ENCODE measurements around the gene C3AR1.
"Not testable (repeated sequence)": the region's sequence is repeated elsewhere in the genome, so short reads cannot be mapped to it uniquely, and the experiment has no call there.

C3AR1 gene

DNA sequence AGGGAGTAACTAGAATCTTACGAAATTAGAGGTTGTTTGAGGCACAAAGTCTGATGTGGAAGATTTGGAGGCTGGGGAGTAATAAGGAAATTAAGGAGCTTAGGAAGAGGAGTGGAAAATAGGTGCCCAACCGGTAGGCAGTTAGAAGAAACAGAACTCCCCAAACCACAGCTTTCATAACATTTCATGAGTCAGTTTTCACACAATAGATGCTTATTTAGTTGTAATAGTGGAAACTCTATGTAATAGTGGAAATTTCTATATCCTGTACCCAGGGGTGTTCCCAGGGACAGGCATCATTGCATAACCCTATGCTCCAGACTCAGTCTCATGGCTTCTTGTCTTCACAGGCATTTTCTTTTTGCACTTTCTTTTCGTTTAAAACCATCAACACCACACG is 8.3 kb downstream of the C3AR1 start:
- no peak for DNase-seq (ENCODE audit: low read depth in 1 of 2, low spot score in 1 of 2)

DNA sequence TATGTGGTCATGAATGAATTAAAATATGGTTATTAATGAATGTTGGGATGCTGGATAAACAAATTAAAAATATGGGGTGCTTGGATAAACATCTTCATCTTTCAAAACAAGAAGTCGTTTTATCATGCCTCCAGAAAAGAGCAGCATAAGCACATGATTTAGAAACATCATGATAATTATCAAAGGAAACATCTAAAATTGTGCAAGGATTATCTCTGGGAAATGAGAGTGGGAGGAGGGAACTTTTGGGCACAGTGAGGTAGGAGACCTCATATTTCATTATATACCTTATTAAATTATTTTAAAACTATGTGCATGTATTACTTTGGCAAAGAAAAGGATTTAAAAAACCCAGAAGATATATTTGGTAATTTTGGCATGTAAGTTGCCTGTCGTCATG is 8.9 kb downstream of the C3AR1 start:
- no peak for DNase-seq (ENCODE audit: low read depth in 1 of 2, low spot score in 1 of 2)

DNA sequence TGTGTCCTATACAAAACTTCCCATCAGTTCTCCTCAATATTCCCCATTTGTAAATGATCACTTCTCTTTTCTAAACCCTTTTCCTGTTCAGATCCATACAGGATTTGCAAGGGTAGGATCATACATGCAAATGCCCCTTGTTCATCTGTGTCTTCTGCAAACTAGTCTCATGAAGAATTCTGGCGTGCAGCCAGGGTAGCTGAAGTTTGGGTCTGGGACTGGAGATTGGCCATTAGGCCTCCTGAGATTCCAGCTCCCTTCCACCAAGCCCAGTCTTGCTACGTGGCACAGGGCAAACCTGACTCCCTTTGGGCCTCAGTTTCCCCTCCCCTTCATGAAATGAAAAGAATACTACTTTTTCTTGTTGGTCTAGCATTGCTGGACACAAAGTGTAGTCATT is 11.3 kb downstream of the C3AR1 start:
- no peak for DNase-seq (ENCODE audit: low read depth in 1 of 2, low spot score in 1 of 2)

DNA sequence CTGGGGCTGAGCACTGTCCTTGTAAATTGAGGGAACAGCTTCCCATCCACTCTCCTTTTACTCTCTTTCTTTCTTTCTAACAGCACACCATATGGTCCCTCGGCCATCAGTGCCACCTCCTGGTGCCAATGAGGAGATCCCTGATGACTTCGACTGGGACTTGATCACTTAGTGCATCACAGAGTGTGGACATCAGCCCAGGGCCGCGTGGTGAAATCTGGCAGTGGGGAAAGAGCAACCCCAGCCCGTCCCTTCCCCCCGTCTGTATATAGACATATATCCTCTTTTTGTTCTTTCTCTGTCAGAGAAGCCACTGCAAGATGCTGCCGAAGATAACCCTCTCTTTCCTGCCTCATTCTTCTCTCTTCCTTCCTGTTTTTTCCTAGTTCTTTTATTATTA is 13.5 kb downstream of the C3AR1 start:
- no peak for DNase-seq (ENCODE audit: low read depth in 1 of 2, low spot score in 1 of 2)

DNA sequence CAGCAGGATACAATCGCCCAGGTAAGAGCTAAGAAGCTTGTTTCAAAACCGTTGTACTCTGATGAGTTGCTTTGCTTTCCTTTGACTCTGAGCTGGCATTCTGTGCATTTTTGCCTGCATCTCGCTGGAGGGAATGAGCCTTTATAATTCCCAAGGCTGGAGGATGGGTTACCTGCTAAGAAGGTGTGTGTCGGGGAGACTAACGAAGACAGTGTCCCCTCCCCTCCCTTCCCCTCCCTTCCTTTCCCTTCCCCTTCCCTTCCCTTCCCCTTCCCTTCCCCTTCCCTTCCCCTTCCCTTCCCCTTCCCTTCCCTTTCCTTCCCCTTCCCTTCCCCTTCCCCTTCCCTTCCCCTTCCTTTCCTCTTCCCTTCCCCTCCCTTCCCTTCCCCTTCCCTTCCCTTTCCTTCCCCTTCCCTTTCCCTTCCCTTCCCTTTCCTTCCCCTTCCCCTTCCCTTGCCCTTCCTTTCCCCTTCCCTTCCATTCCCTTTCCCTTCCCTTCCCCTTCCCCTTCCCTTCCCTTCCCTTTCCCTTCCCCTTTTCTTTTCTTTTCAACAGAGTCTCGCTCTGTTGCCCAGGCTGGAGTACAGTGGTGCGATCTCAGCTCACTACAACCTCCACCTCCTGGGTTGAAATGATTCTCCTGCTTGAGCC is 15.4 kb downstream of the C3AR1 start:
- DNase-seq (ENCODE audit: low read depth in 1 of 2, low spot score in 1 of 2) = no peak

DNA sequence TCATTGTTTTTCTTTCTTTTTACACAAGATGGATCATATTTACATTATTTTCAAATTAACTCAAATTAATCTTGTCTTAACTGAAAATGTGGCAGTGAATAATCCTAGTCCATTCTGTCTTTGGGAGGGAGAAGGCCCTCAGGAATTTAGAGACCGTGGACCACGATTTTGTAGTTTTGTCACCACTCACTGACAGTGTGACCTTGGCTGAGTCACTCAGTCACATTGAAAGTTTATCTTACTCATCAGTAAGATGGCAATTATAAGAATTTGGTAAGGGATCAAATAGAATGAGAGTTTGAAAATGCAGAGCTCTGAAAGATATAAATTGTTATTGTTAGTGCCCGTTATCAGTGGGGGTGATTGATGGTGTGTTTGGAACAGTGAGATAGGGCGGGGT is 17.3 kb downstream of the C3AR1 start:
- no peak for DNase-seq (ENCODE audit: low read depth in 1 of 2, low spot score in 1 of 2)

DNA sequence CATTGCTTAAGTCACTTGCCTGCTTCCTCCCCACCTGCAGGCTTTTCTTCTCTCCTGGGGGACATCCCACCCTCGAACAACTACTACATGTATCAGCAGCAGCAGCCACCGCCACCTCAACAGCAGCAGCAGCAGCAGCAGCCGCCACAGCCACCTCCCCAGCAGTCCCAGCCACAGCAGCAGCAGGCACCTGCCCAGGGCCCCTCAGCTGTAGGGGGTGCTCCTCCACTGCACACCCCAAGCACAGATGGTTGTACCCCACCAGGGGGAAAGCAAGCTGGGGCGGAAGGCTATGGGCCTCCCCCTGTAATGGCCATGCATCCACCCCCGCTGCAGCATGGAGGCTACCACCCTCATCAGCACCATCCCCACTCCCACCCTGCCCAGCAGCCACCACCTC is 18.3 kb downstream of the C3AR1 start:
- DNase-seq (ENCODE audit: low read depth in 1 of 2, low spot score in 1 of 2) = no peak

DNA sequence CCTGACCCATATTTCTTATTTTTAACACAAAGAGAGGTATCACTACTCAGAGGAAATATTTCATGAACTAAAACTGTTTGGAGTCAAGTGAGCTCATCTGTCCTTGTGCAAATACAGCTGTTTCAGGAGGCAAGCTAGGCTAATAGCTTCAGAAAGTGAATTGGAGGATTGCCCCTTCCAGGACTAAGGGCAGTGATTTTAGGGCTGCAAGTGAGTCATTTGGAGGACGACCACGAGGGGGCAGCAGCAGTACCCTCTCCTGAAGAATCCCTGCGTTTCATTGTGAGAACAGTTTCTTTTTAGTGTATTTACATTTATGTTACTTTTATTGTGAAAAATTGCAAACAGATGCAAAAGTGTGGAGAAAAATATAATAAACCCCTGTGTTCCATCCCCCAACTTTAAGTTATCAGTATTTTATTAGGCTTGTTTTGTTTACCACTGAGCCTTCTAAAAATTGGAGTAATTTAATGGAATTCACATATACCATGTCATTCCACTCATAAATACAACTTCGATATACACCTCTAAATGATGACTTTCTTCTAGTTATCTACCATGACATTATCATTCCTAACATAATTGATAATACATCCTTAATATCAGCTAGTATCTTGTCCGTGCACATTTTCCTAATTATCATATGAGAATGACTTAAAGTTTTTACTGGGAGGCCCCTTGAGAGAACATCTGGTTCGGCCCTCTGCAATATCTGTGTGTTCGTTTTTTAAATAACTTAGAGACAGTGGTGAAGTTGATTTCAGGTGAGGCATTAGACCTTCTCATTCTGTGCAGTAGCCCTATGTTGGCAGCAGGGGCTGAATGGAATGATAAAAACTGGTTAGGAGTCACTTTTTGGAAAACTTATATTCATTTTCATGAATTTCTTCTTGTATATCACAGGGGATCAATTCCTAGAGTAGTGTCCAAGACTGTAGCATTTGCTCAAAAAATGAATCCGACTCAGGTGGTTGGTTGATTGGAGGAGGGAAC is 19.9 kb downstream of the C3AR1 start:
- DNase-seq (ENCODE audit: low read depth in 1 of 2, low spot score in 1 of 2) = peak; percentile 66 to 72

DNA sequence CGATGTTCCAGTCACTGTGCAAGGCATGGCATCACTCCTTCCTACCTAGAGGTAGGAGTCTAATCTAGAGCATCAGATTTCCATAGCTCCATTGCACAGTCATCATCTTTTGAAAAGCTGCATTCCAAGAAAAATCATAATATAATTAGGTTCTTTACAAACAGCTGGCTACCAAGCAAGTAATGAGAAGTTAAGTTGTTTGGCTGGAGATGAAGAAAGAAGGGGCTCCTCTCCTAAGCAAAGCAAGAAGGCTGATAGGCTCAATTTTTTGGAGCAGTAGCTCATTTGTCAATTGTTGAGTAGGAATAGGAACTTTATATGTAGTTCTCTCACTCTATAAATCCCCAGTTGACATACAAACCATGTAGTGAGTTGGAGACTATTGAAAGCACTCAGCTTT is 25.4 kb downstream of the C3AR1 start:
- no peak for DNase-seq (ENCODE audit: low read depth in 1 of 2, low spot score in 1 of 2)

DNA sequence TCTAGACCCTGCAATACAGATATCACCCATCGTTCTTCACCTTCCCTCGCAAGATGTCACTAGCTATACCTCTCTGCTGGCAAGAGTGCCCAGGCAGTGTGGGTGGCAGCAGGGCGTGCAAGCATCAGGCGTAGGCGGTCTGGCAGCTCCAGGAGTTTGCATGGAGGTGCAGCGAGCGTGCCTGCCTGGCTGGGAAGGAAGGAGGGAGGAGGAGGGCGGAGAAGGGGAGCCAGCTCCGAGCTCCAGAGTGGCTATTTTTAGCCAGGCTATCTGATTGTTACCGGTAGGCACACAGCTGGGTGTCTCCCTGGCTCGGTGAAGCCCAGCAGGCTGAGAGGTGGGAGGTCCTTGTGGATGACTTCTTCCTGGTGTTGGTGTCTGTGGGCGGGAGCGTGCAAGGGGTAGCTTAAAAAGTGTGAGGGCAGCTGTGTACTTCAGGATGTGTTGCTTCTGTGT is 27.5 kb downstream of the C3AR1 start:
- no peak for DNase-seq (ENCODE audit: low read depth in 1 of 2, low spot score in 1 of 2)

DNA sequence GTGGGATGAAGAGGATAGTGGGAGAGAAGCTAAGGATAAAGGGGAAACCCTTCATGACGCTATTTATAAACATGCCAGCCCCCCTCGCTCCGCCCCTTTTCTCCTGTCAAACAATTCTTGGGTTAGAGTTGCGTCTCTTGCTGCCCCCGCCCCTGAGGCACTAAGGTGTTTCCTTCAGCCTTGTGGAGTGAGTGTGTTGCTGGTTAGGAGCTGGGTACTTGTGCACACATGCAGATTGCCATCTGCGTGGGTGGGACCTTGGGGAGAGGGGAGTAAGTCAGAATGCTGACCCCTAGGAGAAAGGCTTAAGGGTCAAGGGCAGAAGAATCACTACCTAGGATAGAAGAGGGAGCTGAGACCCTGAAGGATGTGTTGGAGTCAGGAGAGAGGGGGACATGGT is 28.2 kb downstream of the C3AR1 start:
- DNase-seq (ENCODE audit: low read depth in 1 of 2, low spot score in 1 of 2) = no peak

DNA sequence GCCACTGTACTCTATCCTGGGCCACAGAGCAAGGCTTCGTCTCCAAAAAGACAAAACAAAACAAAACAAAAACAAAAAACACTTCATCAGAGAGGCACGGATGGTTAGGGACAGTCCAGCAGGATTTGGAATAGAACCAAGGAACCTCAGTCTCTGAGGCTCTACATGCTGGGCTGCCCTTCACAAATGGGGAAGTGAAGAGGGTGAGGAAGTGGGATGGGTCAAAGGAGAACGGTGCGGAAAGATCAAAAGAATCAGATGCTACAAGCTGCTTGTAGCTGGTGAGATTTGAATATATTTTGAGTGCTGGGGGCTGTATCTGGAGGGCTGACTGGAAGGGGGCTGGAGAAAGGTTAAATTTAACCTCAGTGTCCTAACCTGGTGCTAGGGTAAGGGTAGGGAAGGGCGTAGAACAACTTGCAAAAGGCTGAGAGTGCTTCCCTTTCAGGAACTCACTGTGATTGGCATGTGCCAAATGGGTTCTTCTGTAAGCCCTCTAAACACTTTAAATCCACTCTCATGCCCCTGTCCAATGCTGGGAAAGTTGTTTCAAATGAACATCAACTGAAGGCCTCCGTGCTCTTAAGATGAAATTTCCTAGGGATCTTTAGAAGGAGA is 29.0 kb downstream of the C3AR1 start:
- DNase-seq (ENCODE audit: low read depth in 1 of 2, low spot score in 1 of 2) = no peak

DNA sequence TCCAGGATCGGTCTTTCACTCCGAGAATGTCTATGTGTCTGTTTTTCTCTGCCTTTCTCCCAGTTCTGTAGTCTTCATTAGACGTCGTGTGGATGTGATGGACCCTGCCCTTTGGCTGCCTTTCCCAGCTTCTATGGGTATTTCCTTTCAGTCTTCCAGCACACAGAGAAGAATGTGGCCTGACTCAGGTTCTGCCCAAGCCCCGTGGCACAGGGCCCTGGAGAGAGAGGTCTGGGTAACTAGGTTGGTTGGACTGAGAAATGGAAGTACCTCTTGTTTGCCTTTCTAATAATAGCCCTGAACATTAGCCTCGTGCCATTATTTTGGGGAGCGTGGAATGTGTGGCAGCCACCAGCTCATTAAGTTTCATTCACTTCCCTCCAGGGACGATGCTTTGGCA is 29.8 kb downstream of the C3AR1 start:
- DNase-seq (ENCODE audit: low read depth in 1 of 2, low spot score in 1 of 2) = no peak

DNA sequence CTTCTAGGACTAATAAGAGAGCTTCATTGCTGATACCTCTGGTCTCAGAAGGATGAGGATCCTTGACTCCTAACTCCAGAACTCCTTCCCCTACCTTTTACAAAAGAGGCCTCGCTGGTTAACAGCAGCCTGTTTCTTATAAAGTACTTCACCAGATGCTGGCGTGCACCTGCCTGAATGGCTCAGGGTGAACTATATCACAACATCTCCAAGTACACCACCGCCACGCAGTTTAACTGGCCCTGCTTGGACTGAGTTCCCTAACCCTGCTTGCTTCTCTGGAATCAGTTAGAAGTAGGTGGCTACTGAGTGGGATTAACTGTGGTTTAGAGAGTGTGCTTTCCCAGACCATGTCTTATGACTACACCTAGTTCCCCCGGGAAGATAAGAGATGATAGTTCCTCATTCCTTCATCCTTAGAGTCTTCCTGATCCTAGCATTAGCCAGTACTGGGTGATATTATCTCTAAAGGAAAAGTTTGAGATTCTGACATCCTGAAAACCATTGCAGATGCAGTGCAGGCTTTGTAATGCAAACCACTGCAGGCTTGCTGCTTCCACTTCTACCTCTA is 30.6 kb downstream of the C3AR1 start:
- no peak for DNase-seq (ENCODE audit: low read depth in 1 of 2, low spot score in 1 of 2)

DNA sequence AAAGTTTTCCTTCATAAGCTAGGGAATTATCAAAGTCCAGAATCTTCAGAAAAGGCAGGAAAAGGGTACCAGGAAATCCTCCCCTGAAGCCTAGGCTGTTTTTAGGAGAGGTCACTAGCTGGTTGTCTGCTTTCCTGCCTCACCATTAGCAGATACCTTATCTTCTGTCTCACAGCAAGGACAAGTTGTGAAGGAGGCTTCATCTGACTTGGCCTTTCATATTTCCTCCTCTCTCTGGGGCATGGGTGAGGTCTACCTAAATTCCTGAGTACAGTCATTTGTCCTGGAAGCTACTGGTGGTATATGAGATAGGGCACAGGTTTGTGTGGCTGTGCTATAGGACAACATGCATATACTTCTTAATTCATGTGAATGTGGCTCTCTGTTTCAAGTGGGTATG is 31.4 kb downstream of the C3AR1 start:
- no peak for DNase-seq (ENCODE audit: low read depth in 1 of 2, low spot score in 1 of 2)

DNA sequence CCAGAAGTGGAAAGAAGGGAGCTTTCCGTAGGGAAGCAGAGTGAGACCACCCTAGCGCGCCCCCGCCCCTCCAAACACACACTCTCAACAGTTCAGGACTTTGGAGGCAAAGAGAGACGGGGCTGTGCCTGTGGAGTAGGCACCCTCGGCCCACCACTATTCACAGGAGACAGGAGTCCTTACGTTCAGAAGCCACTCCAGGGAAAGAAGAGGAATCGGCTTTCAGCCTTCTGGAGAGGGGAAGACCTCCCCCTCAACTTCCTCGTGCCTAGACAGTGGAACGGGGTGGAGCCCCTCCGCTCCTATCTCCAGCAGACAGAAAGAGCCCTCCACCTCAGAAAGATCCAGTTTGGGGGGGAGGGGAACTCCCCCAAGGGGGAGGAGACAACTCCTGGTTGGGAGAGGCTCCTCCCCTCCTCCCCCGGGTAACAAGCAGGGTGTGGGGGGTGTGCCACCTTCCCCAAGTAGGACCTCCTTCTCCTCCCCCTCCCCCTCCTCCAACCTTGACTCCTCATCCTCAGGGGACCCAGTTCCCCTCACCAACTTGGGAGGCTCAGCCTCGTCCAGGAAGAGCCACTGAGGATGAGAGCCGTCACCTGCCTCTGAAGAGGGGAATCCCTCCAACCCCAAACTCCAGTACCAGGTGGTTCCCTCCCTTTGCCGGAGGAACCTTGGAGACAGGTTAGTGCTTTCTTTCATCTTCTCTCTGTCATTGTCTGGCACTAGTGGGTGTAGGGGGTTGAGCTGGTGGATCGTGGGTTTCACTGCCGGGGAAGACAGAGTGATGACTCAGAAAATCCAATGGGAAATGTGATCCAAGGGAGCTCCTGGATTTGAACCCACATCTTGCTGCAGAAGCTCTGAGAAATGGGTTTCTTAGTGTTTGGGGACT is 32.8 kb downstream of the C3AR1 start:
- DNase-seq (ENCODE audit: low read depth in 1 of 2, low spot score in 1 of 2) = no peak

DNA sequence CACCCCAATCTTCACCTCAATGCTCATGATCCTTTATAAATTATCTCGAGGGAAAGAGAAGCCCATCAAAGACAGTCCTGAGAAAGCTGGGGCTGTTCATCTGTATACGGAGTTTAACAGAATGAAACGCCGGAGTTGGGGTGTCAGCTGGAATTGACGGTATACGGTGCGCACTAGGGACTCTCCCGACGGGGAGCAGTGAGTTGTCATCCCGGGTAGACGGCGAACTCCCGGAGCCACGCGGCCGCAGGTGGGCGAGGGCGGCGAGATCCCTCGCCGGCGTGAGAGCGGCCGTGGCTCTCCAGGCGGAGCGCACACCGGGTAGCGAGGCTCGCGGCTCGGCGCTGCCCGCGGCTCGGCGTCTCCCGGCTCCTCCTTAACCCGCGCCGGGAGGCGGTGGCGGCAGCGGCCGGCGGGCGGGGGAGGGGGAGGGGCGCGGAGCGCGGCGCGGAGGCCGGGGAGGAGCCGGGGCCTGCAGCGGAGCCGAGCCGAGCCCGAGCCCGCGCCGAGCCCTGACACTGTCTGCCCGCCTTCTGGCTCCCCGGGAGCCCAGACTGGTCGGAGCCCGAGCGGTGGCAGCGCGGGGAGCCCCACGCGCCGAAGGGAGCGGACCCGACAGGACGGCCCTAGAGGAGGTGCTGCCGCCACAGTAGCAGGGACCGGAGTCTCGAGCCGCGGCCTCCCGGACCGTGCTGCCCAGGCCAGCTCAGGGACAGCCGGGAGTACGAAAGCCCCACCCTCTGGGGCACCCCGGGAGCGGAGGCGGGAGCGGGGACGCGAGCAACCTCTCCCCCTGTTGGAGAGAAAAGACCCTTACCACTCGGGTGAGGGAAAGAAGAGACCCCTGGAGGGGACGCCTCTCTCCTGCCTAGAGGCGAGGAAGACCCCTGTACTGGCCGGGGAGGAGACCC is 33.7 kb downstream of the C3AR1 start, which contains the start of gene FOXJ2:
FOXJ2 (plus strand) TSS at position 475 of the 911 bp plus-strand sequence. CDS start 7,117 bp downstream, outside the sequence.
- peak; percentile 78 to 81 for DNase-seq (ENCODE audit: low read depth in 1 of 2, low spot score in 1 of 2)

DNA sequence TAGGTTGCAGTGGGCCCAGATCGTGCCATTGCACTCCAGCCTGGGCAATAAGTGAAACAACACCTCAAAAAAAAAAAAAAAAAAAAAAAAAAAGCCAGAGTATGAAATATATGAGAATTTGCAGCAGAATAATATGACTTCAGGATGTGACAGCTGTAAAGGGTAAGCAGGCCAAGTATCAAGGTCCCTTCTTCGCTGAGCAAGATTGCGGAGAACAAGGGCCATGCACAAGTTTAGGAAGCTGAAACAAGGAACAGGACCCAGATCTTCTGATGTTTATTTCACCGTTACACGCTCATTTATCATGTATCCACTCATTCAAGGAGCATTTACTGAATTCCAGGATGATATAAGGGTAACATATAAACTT is 34.3 kb downstream of the C3AR1 start:
- no peak for DNase-seq (ENCODE audit: low read depth in 1 of 2, low spot score in 1 of 2)

DNA sequence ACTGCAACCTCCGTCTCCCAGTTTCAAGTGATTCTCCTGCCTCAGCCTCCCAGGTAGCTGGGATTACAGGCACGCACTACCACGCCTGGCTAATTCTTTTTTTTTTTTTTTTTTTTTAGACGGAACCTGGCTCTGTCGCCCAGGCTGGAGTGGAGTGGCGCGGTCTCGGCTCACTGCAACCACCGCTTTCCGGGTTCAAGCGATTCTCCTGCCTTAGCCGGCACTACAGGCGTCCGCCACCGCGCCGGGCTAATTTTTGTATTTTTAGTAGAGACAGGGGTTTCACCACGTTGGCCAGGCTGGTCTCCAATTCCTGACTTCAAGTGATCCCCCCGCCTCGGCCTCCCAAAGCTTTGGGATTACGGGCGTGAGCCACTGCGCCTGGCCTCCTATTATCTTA is 35.1 kb downstream of the C3AR1 start:
- DNase-seq (ENCODE audit: low read depth in 1 of 2, low spot score in 1 of 2) = not testable (repeated sequence)

DNA sequence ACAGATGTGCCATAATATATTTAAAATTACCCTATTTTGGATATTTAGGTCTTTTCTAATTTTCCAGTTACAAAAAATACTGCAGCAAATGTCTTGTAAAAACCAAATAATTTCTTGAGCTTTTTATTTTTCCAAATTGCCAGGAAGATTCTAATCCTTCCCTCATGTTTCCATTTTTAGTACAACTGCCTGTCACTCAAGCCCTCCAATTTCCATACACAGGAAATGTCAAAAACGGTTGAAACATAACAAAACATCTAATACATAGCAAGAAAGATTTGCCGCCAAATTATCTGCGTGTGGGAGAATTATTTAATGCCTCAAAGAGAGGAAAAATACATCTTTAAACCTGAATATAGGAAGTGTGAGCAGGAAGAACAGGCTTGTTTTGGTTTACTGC is 36.0 kb downstream of the C3AR1 start:
- DNase-seq (ENCODE audit: low read depth in 1 of 2, low spot score in 1 of 2) = no peak

Data from stimulated activated CD4-positive, alpha-beta T cell treated with anti-CD3 and anti-CD28 coated beads, Interleukin-15, amount 100 ng/mL, for 1 hour (primary cell).